ENCODE data around the gene ITGB7.
"Not testable (repeated sequence)": the region's sequence is repeated elsewhere in the genome, so short reads cannot be mapped to it uniquely, and the experiment has no call there.

Gene ITGB7

GRCh38 chr12:53176750-53177149, 30.3 kb downstream of the ITGB7 start:
- DNase-seq, result peak; percentile 1

- peak; percentile 13 for DNase-seq
These were observed 32.1 kb downstream of the ITGB7 start for GRCh38 chr12:53174881-53175491.

- DNase-seq, result peak; percentile 16
These were observed 33.9 kb downstream of the ITGB7 start for GRCh38 chr12:53173085-53173715.

GRCh38 chr12:53172352-53172751, 34.7 kb downstream of the ITGB7 start:
- peak; percentile 11 for DNase-seq

GRCh38 chr12:53171725-53172329, 35.2 kb downstream of the ITGB7 start:
- DNase-seq, result no peak

- peak; percentile 5 for DNase-seq
These were observed 36.0 kb downstream of the ITGB7 start for GRCh38 chr12:53170876-53171724.

GRCh38 chr12:53170215-53170614, 36.8 kb downstream of the ITGB7 start:
- DNase-seq, result no peak

- peak; percentile 4 for DNase-seq
These were observed 37.4 kb downstream of the ITGB7 start for GRCh38 chr12:53169644-53170043.

GRCh38 chr12:53166837-53167236, 40.2 kb downstream of the ITGB7 start:
- DNase-seq, result no peak

- not testable (repeated sequence) for DNase-seq
These were observed 44.0 kb downstream of the ITGB7 start for GRCh38 chr12:53163008-53163407.

- DNase-seq, result no peak
These were observed 45.7 kb downstream of the ITGB7 start for GRCh38 chr12:53161119-53161911.

- no peak for DNase-seq
These were observed 46.4 kb downstream of the ITGB7 start for GRCh38 chr12:53160673-53161072.

- no peak for DNase-seq
These were observed 47.1 kb downstream of the ITGB7 start for GRCh38 chr12:53160000-53160399.

GRCh38 chr12:53159195-53159839, 47.7 kb downstream of the ITGB7 start:
- DNase-seq, result peak; percentile 90

- no peak for DNase-seq
These were observed 54.7 kb downstream of the ITGB7 start for GRCh38 chr12:53152390-53152789.

- DNase-seq, result no peak
These were observed 56.0 kb downstream of the ITGB7 start for GRCh38 chr12:53151039-53151438.

GRCh38 chr12:53147653-53148052, 59.4 kb downstream of the ITGB7 start:
- DNase-seq, result no peak

- no peak for DNase-seq
These were observed 59.9 kb downstream of the ITGB7 start for GRCh38 chr12:53147181-53147580.

GRCh38 chr12:53145383-53146260, 61.4 kb downstream of the ITGB7 start:
- no peak for DNase-seq

GRCh38 chr12:53143355-53143754, 63.7 kb downstream of the ITGB7 start:
- DNase-seq, result no peak
